HG03342 (cell line): ENCODE results near the gene GYPC.
"Not testable (repeated sequence)": the region's sequence is repeated elsewhere in the genome, so short reads cannot be mapped to it uniquely, and the experiment has no call there.

Experiments used
- ATAC-seq: cut with Tn5 transposase; IDR thresholded peaks from one replicate; pipeline ENCODE4 v1.9.1; 2021; ENCODE audit warnings: mild to moderate bottlenecking, moderate library complexity; ENCODE audit not compliant: unreplicated experiment

Gene GYPC

DNA sequence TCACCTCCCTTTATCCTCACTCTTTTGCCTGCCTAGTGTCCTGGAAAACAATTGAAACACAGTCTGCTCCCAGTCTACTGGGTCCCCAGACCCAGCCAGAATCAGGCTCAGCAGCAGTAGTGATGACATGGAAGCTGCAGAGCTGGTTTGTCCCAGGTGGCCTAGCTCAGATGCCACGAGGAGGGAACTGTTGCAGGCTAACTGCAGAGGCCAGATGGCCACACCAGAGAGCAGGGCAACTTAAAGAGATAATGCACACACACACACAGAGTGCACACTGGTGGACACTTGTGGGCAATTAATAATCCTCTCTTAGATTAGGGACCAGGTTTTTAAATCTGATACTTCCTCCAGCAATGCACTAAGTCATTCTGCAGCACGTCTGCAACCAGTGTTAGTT is 42.4 kb downstream of the GYPC start:
- no peak for ATAC-seq

DNA sequence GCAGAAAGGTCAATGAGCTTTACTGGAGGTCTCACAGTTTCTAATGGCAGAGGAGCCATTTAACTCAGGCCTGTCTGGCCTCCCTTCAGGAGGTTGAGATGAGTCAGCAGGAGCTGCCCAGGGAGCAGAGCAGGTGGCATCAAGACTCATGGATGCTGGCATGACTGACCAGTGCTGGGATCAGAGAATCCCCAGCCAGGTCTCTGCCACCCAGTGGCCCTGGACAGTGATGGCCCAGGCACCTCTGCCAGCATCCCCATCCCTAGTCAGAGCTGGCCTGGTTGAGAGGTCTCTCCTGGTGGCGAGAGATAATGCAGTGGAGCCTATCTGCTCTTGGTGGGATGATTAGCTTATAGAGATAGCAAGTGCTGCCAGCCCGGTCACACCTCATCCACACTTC is 43.1 kb downstream of the GYPC start:
- ATAC-seq, result no peak

DNA sequence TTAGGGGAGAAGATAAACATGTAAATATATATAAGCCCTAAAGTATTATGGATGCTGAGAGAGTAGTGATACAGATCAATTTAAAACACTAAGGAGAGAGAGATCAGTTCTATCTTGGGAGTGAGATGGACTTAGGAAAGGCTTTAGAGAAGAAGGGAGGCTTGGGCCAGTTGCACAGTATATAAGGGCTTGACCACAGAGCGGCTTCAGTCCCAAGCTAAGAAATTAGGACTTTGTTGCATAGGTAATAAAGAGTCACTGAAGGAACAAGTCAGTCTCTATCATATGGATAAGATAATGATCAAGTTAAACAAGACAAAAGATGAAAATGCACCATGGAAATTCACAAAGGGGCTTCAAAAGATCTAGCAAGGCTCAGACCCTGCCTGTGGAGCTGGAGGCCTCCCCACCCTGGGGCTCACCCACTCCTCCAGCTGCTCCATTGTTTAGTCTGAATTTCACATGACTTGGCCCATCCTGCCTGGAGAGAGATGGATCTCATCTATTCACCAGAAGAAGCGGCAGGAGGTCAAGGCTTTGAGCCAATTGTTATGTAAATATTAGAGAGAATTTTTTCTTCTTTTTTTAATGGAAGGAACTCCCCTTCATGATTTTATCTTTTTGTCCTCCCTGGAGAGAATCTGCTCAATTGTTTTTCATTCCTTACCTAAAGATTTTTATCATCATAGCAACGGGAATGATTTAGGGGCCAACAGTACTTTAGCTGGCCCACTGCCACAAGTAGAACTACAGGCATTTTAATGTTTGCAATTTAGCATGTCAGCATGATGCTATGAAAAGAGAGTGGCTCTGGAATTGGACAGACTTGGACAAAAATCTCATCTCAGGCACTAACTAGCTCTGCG is 44.0 kb downstream of the GYPC start:
- no peak for ATAC-seq

DNA sequence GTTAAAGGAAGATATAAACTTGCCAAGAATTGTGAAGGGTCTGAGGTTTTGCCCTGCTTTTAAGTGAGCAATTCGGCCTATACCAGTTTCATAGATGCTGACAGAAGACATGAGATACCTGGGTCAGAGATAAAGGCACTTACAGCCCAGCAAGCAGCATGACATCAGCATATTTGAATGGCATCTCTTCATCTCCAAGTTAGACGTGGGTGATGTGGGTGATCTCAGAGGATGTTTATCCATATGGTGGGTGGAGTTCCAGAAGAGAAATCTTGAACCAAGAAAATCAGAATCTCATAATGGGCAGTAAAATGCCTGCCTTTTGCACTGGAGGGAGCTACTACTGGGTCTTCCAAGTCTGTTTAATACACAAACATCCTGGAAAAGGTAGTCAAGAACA is 44.7 kb downstream of the GYPC start:
- ATAC-seq, result no peak

DNA sequence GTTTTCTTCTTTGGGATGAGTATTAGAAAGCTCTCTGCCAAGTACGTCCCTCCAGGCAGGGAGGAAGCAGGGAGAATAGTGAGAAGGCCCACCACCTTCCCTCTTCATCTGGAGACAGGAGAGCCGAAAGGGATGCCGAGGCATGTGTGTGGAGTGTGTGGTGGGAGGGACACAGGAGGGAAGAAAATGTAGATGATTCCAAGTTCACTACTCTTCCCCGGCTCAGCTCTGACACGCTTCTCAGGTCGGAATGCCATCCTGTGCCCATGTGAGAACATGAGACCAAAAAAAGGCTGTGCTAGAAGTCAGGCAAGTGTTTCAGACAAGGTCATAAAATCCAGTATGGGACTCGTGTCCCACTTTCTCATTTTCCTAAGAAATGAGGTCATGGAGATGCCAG is 47.4 kb downstream of the GYPC start:
- no peak for ATAC-seq

DNA sequence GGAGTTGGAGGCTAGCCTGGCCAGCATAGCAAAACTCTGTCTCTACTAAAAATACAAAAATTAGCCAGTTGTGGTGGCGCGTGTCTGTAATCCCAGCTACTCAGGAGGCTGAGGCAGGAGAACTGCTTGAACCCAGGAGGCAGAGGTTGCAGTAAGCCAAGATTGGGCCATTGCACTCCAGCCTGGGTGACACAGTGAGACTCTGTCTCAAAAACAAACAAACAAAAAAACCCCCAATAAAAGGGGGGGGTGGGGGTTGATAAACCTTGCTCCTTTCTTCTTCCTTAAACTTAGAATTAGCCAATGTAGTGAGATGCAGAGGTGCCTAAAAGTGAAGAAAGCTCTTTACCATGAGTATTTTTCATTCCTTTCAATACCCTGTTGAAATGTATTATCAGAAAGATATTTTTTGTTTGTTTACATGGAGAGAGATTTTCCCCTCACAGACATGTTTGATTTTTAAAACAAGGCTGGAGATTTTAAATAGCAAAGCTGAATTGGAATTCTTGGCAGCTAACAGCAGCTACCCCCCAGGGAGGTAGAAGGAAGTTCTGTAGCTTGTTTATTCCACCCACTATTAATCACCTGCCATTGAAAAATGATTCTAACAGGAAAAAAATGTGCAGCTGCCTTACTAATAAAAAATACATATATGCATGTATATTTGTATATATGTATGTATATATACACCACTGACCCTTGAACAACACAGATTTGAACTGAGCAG is 48.6 kb downstream of the GYPC start:
- ATAC-seq, result no peak

DNA sequence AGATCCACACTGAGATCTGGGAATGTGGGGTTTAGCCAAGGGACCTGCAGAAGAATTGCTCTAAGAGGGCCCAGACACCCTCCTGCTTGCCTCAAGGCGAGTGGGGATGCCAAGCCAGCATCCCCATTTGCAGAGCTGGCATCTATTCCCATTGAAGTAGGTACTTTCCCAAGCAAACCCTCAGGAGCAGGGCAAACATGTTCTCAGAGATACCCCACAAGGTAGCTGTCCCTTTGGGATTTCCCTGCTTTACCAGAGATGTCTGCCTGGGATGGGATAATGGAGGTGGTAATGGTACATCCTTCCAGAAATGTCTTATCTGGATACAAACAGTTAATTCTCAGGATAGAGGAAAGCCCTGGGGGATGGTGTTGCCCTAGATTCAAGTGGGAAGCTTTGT is 51.2 kb downstream of the GYPC start:
- ATAC-seq, result no peak

DNA sequence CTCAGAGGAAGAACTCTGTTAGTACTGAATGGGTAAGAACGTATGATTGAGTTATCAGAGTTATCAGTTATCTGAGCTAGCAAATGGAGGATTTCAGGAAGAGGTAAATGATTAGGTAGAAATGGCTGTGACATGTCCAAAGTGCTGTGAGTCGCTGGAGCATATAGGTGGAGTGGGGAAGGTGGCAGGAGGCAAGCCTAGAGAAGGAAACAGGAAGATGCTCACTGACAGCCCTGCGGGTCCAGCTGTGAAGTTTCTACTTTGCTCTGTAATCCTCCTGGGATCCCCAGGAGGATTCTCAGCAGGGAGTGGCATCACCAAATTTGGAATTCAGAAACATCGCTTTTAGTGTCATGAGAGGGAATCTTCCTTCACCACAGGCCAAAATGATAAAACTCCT is 52.0 kb downstream of the GYPC start:
- ATAC-seq, result no peak

DNA sequence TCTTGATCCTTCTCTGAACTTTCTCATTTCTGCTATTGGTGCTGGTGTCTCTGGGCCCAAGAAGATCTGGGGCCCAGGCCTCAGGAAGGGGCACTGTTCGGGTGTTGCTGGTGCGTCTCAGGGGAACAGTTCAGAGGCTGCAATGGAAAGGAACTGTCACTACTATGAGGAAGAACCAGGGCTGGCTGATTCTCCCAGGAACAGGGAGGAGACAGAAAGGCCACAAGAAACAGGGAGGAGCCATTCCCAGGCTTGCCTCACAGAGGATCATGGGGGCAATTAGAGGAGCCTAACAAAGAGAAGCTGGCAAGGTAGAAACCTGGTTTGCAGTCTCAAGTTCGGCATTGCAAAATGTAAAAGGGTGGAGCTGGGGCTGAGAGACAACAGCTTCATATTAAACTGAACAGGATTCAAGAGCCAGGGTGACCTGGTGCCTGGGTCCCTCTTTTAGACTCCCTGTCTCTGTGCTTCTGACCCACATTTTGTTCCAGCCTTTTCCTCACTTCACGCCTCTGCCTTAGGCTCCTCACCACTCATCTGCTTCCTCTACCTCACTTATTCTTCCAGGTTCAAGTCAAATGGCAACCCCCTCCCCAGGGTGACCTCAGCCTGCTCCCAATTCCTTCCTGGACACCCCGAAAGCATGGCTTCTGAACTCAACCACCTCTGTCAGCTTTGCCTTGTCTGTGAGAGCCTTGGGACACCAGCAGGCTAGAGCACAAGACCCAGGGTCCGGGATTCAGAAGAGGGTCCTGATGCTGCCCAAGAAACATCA is 58.4 kb downstream of the GYPC start:
- ATAC-seq, result no peak

DNA sequence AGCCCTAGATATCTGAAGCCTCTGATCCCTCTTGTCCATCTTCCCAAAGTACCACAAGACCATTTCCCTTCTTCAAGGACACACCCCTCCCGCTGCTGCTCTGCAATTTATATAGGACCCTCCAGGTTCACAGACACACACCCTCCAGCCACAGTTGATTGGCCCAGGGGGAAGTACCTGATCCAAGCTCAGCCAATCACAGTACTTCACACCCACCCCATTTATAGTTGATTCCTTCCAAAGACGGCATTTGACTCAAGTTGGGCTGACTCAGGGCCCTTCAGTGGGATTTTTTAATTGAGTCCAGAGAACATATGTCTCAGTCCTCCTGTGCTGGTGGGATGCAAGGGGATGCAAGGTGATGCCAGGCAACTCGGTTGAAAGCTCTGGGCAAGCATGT is 59.2 kb downstream of the GYPC start:
- ATAC-seq, result no peak

DNA sequence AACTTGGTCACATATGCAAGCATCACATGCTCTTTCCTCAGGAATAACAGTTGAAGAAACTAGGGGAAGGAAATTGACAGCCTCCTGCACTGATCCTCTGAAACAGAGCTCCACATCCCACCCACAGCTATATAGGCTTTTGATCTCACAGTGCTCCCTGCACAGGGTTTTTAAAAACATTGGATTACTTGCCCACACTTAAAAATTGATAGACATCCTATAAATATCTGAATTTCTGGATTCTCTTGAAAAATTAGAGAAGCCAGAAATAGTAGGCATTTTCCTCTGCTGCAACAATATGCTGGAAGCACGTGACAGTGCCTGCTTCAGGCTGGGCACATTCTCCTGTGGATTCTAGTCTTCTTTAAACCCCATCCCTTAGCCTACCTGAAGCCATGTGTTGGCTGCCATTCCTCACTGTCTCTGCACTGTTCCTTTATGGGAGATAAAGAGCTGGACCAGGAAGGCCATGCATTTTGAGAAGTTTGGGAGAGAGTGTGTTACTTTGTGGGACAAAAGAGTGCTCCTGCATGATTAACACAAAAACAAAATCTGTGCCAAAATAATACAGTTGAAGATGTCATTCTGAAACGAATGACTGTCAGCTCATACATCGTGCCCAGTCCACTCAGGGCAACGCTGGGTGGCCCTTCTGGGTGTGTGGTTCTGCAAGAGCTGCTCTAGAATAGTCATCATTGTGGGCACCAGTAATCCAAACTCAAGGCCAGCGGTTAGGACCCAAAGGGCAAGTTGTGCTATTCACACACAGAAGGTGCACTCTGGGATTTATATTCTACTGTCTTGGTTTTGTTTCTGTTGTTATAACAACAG is 59.8 kb downstream of the GYPC start:
- no peak for ATAC-seq

DNA sequence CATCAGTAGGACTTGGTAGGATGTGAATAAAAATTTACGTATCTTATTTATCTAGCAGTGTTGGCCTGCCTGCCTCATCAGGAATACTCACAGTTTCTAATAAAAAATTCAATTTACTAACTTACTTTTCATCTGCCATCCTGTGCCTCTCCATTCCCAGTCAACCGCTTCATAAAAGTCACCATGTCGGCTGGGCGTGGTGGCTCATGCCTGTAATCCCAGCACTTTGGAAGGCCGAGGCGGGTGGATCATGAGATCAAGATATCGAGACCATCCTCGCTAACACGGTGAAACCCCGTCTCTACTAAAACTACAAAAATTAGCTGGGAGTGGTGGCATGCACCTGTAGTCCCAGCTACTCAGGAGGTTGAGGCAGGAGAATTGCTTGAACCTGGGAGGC is 61.3 kb downstream of the GYPC start:
- not testable (repeated sequence) for ATAC-seq

DNA sequence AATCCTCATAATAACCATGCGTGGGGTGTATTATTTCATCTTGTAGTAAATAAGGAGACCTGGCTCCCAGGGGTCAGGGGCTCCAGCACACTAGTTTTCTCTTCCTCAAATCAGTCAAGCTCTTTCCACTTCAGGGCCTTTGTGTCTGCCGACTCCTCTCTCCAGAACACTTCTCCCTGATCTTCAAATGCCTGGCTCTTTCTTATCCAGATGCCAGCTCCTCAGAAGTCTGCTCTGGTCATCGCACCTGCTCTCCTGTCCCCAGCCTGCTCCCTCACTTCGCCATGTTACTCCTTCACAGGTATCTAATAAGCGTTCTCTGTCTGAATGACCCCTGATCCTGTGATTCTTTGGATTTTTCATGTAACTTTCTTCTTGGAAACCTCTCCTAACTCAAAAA is 62.0 kb downstream of the GYPC start:
- ATAC-seq, result no peak

DNA sequence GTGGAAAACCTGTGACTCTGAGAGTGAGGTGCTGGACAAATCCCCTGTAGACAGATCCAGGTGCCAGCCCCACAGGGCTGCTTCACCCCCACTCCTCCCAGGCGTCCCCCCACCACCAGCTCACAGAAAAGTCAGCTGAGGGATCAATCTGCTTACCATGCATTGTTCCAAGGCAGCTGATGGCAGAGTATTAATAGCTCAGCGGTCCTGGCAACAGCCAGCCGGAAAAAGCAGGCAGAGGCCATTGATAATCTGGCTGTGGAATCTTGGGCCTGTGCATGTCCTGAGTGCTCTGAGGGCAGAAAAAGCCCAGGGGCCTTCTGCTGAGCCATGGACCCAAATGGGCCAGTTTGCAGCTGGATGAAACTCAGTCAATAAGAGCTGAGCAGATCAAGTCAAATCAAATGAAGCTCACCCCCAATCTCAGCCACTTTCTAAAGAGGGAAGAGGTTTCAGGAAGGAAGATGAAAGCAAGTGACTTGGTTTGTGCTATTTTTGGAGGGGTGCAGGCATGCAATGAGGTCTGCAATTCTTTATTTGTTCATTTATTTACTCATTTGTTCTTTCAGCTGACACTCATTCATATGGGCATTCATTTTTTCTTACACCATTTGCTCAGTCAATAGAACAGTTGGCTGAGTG is 63.4 kb downstream of the GYPC start:
- ATAC-seq, result no peak

DNA sequence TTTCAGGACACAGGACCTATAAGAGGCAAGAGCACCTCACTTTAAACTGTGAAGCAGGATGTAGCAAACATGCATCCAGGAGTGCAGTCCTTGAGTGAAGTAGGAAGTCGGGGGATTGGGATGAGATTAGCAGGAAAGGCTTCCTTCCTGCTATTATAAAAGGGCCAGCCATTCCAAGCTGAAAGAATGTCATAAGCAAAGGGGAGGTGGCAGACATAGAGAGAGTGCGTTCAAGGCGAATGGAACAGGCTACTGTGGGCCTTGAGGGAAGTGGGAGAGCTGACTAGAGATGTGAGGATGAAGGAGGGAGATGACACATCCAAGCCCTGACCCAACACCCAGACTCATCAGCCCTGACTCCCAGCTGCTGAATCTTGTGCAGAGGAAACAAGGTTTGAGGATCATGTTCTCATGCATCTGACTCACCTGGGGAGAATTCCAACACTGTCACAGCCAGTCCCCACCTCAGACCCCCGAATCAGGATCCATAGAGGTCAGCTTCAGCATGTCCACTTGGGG is 63.9 kb downstream of the GYPC start:
- ATAC-seq, result no peak

DNA sequence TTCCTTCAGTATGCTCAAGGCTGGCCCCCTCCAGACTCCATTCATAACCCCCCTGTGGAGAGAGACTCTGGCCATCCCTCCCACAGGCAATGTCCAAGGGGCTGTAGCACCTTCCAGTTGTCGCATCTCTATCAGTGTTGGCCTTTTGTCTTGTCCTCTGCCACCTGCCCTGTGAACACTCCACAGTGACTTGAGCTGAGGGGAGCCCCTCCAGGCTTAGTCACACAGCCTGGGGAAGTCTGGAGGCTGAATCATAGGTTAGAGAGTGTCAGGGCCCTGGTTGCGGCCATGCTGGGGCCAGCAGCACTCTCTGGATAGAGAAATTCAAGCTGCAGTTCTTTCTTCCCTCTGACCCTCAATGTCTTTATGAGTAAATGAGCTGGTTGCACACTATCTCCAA is 64.7 kb downstream of the GYPC start:
- no peak for ATAC-seq

DNA sequence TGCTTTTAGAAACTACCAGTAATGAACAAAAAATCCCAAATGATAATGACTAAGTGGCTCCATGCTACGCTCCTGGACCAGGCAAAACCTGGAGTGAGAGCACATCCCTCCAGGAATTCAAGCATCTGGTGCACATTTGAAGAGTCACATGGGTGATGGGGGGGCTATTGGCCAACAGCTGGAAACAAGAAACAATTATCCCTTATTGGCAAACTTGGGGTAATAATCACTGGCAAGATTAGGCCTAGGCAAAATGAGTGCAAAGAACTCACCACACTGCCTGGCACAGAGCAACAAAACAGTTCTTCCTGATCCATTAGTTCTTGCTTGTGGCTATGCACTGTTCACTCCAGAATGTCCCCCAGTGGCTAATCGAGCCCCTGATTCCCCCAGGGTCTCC is 66.1 kb downstream of the GYPC start:
- ATAC-seq, result no peak

DNA sequence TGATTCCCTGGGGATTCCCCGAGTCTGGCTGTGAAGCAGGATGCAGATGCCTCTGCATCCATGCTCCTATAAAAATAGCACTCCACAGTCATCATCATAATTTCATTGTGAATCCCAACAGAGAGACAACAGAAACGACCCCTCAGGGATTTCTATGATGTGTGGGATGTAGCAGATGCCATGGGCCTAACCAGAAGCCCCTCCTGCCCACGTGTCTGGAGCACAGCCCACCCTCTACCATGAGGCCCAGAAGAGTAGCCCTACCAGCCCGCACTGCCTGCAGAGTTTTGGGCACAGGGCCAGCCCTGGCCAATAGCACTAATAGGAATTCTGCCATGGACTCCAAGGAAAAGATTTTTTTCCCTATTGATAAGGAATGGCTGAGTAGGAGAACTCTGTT is 66.6 kb downstream of the GYPC start:
- ATAC-seq, result no peak

DNA sequence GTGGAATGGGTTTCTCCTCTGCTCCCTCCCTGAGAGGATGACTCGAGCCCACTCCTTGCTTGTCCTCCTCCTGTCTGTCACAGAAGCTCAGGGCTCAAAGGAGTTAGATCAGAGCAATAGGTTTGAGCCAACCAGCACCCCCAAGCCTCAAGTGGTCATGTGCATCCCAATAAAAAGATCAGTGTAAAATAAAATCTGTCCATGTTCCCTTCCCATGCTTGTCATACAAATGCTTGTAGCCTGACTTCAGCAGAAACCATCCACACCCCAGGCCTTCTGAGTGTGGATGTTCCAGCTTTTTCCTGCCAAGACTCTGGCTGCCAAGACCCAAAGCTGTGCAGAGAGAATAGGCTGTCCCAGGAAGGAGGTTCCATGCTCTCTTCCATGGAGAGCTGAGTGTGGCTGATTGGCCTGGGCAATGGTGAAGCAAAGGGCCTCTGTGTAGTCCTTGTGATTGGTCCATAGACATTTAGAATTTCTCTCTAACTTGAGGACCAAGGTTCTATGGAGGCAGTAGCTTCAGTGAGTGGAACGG is 67.4 kb downstream of the GYPC start:
- no peak for ATAC-seq

DNA sequence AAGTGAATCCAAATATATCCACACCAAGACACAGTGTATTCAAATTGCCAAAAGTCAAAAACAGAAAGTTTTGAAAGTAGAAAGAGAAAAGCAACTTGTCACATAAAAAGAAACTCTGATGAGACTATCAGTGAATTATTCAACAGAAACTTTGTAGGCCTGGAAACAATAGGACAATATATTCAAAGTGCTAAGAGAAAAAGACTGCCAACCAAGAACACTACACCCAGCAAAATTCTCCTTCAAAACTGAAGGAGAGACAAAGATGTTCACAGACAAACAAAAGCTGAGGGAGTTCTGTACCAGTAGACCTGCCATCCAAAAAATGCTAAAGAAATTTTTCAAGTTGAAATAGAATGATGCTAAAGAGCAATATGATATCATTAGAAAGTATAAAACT is 69.6 kb downstream of the GYPC start:
- ATAC-seq, result no peak
